GM12801 (cell line): ENCODE data around the gene AKTIP.

Experiments used
- TF ChIP-seq, protein P1 (sequence below): IDR thresholded peaks from one replicate; pipeline ENCODE4 v1.5.1; 2011; ENCODE audit warnings: control low read depth; ENCODE audit not compliant: insufficient read length; ENCODE audit errors: extremely low read depth

AKTIP gene

DNA sequence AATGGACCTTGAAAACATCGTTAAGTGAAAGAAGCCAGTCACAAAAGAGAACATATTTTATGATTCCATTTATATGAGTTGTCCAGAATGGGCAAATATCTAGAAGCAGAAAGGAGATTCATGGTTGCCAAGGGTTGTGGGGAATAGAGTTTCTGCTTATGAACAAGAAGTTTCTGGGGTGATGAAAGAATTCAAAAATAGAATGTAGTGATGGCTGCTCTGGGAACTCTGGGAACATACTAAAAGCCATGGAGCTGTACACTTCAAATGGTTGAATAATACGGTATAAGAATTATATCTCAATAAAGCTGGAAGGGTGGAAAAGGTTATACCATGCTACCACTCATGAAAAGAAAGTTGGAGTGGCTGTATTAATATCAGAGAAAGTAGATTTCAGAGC is 18.5 kb downstream of the AKTIP start:
- TF ChIP-seq, protein P1, sequence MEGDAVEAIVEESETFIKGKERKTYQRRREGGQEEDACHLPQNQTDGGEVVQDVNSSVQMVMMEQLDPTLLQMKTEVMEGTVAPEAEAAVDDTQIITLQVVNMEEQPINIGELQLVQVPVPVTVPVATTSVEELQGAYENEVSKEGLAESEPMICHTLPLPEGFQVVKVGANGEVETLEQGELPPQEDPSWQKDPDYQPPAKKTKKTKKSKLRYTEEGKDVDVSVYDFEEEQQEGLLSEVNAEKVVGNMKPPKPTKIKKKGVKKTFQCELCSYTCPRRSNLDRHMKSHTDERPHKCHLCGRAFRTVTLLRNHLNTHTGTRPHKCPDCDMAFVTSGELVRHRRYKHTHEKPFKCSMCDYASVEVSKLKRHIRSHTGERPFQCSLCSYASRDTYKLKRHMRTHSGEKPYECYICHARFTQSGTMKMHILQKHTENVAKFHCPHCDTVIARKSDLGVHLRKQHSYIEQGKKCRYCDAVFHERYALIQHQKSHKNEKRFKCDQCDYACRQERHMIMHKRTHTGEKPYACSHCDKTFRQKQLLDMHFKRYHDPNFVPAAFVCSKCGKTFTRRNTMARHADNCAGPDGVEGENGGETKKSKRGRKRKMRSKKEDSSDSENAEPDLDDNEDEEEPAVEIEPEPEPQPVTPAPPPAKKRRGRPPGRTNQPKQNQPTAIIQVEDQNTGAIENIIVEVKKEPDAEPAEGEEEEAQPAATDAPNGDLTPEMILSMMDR: no peak

DNA sequence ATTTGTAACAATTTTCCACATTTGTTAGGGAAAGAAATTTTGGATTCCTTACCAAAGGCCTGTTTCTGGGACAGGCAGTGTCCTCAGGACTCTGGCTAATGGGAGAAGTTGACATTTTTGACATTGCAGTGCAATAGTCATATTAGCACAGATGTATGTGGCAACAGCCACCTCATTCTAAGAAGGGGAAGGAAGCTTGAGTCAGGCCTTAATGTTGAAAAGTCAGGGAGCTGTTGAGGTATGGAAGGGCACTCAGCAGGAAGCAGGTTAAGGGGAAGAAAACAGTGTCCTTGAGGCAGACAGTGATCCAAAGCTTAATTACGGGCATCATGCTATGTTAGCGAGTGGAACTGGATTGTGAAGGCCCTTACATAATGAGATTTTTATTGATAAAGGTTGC is 20.9 kb downstream of the AKTIP start:
- TF ChIP-seq, protein P1: no peak

DNA sequence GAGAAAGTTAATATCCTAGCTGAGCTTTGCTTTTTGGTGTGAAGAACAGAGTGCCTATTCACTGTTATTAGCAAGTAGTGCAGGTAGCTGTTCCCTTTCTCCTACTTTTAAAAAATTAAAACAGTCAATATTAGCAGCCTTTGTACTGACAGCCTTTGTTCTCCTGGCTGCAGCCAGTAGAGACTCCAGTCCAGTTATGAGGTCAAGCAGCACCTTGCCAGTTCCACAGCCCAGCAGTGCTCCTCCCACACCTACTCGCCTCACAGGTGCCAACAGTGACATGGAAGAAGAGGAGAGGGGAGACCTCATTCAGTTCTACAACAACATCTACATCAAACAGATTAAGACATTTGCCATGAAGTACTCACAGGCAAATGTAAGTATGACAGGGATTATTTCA is 22.6 kb downstream of the AKTIP start:
- TF ChIP-seq, protein P1: no peak

DNA sequence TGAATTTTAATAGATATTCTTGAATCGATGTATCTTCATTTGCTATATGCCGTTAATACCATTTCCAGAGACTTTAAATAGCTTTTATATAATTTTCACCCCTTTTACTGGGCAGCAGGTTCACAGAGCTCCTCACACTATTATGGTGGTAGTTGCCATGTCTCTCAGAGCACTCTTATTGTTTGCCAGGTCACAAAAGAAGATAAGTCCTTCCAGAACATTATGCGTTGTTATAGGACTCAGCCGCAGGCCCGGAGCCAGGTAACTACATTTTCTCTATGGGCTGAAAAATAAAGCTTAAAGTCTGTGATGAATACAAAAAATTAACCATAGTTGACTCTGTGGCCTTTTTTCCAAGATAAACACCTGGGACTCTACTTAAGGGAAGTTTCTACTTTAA is 24.0 kb downstream of the AKTIP start:
- TF ChIP-seq, protein P1: no peak

DNA sequence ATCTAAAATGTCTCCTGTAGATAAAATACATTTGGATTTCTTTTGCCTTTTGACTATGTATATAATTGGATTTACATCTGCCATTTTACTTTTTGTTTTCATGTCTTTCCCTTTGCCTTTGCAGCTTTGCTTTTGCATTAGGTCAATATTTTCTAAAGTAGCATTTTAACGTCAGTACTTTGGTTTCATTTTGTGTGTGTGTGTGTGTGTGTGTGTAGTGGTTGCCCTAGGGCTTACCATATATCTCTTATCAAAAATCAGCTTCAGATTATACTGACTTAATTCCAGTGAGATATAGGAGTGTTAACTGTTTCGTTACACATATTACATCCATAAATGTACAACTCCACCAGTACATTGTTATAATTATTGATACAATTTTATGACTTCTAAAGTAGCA is 26.1 kb downstream of the AKTIP start:
- TF ChIP-seq, protein P1: no peak

DNA sequence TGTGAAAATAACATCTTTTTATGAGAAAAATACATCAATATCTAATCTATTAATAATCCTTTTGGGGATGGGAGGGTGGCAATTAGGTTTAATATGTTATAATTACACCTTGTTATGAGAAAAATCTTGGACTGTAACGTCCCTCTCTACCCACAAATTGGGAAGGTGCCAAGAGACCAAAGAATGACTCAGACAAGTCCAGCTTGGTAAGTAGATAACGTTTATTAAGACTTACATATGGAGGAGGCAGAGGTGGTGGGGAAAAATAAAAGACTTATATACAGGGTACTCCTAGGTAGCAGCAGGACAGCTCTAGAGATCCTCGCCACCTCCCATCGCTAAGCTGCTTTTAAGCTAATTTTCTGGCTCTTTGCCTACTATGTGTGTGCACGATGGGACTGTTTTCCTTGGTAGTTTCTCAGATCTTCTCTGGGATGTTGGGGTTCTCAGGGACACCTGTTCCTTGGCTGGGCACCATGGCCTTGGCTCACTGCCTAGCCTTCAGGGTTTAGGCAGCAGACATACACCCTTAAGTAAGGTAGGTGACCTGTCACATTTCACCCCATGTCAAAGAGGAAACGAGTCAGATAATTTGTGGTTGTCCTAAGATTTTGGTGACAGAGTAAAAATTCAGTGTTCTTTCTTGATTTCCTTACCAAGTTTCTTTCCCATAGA is 37.3 kb downstream of the AKTIP start:
- TF ChIP-seq, protein P1: no peak

DNA sequence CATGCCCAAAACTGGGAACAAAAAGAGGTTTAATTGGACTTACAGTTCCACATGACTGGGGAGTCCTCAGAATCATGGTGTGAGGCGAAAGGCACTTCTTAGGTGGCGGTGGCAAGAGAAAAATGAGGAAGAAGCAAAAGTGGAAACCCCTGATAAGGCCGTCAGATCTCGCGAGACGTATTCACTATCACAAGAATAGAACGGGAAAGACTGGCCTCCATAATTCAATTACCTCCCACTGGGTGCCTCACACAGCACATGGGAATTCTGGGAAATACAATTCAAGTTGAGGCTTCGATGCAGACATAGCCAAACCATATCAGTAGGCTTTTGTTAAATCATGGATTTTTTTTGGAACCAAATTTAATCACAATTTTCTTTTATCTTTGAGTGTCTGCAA is 44.4 kb downstream of the AKTIP start:
- TF ChIP-seq, protein P1: no peak
